Measurements from ENCODE around the gene ATP13A3. TPM values are rescaled to one million over a fixed set of nuclear protein-coding genes. Genes with fewer than 3 reads are reported as not detected.
A peak's percentile ranks its signal among the peaks of the same experiment; 100 is the strongest.

Gene ATP13A3
- total RNA-seq, 1 donor from 2014 or later = 198 TPM

GRCh38 chr3:194465920-194466570, 20.8 kb downstream of the ATP13A3 start:
- peaks cover 7% of the 10 kb centered on the region for H3K36me3 Mint-ChIP-seq (ENCODE audit: low read depth)
- DNase-seq (ENCODE audit: low spot score) = no peak
- peak overlapping the region; percentile 55 for H3K27ac Mint-ChIP-seq
- no peaks in the 10 kb centered on the region for H3K9me3 Mint-ChIP-seq
- H3K4me3 Mint-ChIP-seq = no peak overlapping the region
- intact Hi-C loops (cut with micrococcal nuclease) = no loop called here
- peaks cover 26% of the 10 kb centered on the region for H3K4me1 Mint-ChIP-seq (ENCODE audit: low read depth)
- no peaks in the 10 kb centered on the region for H3K27me3 Mint-ChIP-seq (ENCODE audit: insufficient read depth)

DNA sequence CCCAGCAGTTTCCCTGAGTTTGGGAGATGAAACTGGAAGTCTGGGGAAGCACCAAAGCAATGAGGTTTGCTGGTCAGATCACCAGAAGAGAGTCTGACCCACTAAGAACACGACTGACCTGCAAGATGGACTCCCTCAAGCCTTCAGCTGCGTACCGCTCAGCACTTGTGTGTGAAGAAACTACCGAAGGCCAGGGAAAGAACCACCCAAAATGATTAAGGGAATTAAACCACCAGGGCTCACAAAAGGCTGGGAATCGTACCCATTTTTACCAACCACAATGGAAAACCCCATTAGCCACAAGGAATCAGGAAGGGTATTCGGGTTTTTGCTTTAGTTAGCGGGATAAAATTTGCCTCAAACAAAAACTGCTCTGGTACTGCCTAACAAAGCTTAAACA, 21.6 kb downstream of the ATP13A3 start:
- H3K27me3 Mint-ChIP-seq (ENCODE audit: insufficient read depth) = no peaks in the 10 kb centered on the region
- no peak overlapping the region for H3K27ac Mint-ChIP-seq
- peaks cover 21% of the 10 kb centered on the region for H3K4me1 Mint-ChIP-seq (ENCODE audit: low read depth)
- no peaks in the 10 kb centered on the region for H3K9me3 Mint-ChIP-seq
- H3K4me3 Mint-ChIP-seq = no peak overlapping the region
- peaks cover 11% of the 10 kb centered on the region for H3K36me3 Mint-ChIP-seq (ENCODE audit: low read depth)
- DNase-seq (ENCODE audit: low spot score) = no peak
- intact Hi-C loops (cut with micrococcal nuclease) = no loop called here

- Mint-ChIP-seq H3K4me3 (no peak overlapping the region), H3K4me1 (ENCODE audit: low read depth) (peaks cover 21% of the 10 kb centered on the region), H3K27me3 (ENCODE audit: insufficient read depth) (no peaks in the 10 kb centered on the region), H3K36me3 (ENCODE audit: low read depth) (peaks cover 13% of the 10 kb centered on the region), H3K9me3 (no peaks in the 10 kb centered on the region), H3K27ac (no peak overlapping the region)
- DNase-seq (ENCODE audit: low spot score) = no peak
- intact Hi-C loops (cut with micrococcal nuclease) = no loop called here
These were observed 22.1 kb downstream of the ATP13A3 start for GRCh38 chr3:194464692-194465091.

DNA sequence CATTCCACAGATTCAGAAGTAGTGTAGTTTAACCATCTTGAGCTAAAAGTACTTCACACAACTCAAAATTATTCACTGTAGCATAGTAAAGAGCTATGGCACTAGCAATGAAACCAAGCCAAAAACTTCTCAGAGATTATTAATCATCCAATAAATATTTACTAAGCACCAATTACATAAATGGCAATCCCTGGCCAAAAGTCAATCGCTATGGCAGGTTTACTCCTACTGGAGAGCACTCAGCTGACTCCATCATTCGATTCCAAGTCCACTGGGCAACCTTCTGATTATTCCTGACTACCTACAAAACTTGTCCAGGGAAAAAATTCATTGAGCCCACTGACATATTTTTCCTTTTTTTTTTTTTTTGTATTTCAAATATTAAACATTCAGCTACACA, 23.9 kb downstream of the ATP13A3 start:
- Mint-ChIP-seq H3K9me3 (no peaks in the 10 kb centered on the region), H3K36me3 (ENCODE audit: low read depth) (peaks cover 18% of the 10 kb centered on the region), H3K27me3 (ENCODE audit: insufficient read depth) (no peaks in the 10 kb centered on the region), H3K27ac (no peak overlapping the region), H3K4me3 (no peak overlapping the region), H3K4me1 (ENCODE audit: low read depth) (peaks cover 21% of the 10 kb centered on the region)
- DNase-seq (ENCODE audit: low spot score) = no peak
- intact Hi-C loops (cut with micrococcal nuclease) = no loop called here

DNA sequence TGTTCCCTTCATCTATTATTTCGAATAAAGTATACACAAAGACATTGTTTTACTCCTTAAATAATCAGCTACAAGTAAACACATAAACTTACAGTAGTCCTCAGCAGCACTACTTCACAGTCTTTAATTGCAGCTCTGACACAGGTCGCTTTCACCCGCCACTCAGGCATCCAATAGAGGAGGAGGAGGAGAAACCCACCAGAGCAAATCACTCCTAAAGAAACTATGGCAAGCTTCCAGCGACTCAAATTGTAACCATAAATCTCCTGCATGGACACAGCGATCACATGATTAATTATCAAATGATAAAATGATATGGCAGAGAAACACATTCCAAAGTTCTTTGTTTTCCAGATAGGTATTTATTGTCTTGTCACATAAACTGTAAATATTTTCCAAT, 26.2 kb downstream of the ATP13A3 start:
- intact Hi-C loops (cut with micrococcal nuclease) = no loop called here
- Mint-ChIP-seq H3K9me3 (no peaks in the 10 kb centered on the region), H3K4me1 (ENCODE audit: low read depth) (peaks cover 14% of the 10 kb centered on the region), H3K27ac (no peak overlapping the region), H3K4me3 (no peak overlapping the region), H3K36me3 (ENCODE audit: low read depth) (peaks cover 25% of the 10 kb centered on the region), H3K27me3 (ENCODE audit: insufficient read depth) (no peaks in the 10 kb centered on the region)
- DNase-seq (ENCODE audit: low spot score) = no peak

- intact Hi-C loops (cut with micrococcal nuclease) = no loop called here
- H3K36me3 Mint-ChIP-seq (ENCODE audit: low read depth) = peaks cover 37% of the 10 kb centered on the region
- DNase-seq (ENCODE audit: low spot score) = no peak
- H3K4me1 Mint-ChIP-seq (ENCODE audit: low read depth) = no peaks in the 10 kb centered on the region
- no peak overlapping the region for H3K27ac Mint-ChIP-seq
- no peaks in the 10 kb centered on the region for H3K27me3 Mint-ChIP-seq (ENCODE audit: insufficient read depth)
- no peak overlapping the region for H3K4me3 Mint-ChIP-seq
- H3K9me3 Mint-ChIP-seq = no peaks in the 10 kb centered on the region
These were observed 28.7 kb downstream of the ATP13A3 start for GRCh38 chr3:194458131-194458530.

DNA sequence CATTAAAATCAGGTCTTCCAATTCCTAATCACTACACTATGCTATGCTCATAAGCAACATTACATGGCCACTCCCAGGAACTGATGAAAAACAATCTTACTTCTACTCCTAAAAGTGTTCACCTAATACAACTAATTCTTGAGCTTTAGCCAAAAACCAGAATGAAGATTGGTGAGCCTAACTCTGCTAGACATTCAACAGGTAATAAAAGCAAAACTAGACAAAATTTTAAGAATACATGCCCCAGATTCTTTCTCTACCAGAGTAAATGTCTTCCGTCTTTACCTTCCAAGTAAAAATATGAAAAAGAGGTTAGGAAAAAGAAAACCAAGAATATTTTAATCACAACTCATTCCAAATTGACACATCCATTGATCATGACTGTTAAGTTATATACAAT, 31.3 kb downstream of the ATP13A3 start:
- H3K4me3 Mint-ChIP-seq = no peak overlapping the region
- H3K4me1 Mint-ChIP-seq (ENCODE audit: low read depth) = no peaks in the 10 kb centered on the region
- no peaks in the 10 kb centered on the region for H3K9me3 Mint-ChIP-seq
- no peaks in the 10 kb centered on the region for H3K27me3 Mint-ChIP-seq (ENCODE audit: insufficient read depth)
- peaks cover 47% of the 10 kb centered on the region for H3K36me3 Mint-ChIP-seq (ENCODE audit: low read depth)
- DNase-seq (ENCODE audit: low spot score) = no peak
- H3K27ac Mint-ChIP-seq = no peak overlapping the region
- intact Hi-C loops (cut with micrococcal nuclease) = no loop called here

DNA sequence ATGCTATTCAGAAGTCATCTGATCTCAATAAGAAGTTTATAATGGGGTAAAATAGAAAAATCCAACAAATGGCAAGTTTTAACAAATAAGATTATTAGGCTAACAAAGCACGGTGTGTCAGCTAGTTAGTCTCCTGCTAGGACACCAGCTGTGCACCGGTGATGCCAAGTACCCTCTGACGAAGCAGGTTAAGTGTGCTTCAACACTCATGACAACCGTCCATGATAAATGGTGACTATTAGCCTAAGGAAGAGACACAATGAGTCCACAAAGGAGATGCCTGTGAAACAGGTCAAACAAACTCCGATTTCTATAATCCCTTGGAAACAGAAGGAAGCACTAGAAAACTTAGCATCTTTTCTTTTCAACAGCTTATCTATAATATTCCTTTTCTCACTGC, 36.5 kb downstream of the ATP13A3 start:
- Mint-ChIP-seq H3K4me3 (no peak overlapping the region), H3K36me3 (ENCODE audit: low read depth) (peaks cover 52% of the 10 kb centered on the region), H3K27ac (no peak overlapping the region), H3K9me3 (no peaks in the 10 kb centered on the region), H3K4me1 (ENCODE audit: low read depth) (no peaks in the 10 kb centered on the region), H3K27me3 (ENCODE audit: insufficient read depth) (no peaks in the 10 kb centered on the region)
- intact Hi-C loops (cut with micrococcal nuclease) = no loop called here
- DNase-seq (ENCODE audit: low spot score) = no peak

DNA sequence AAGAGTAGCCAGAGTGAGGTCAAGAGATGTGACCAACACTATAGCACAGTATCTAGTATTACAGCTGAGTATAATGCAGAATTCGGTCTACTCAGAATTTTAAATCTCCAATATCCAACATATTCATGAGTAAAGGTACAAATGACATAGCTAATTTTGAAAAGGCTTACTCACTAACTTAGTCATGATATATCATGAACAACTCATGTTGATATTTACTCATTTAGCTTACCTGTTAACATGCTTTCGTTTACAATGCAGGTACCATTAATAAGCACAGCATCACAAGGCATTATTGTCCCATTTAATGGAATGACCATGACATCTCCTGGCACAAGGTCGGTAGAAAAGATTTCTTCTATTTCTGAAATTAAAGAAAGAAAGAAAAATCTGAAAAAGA, 36.9 kb downstream of the ATP13A3 start:
- H3K9me3 Mint-ChIP-seq = no peaks in the 10 kb centered on the region
- no peaks in the 10 kb centered on the region for H3K4me1 Mint-ChIP-seq (ENCODE audit: low read depth)
- no peaks in the 10 kb centered on the region for H3K27me3 Mint-ChIP-seq (ENCODE audit: insufficient read depth)
- intact Hi-C loops (cut with micrococcal nuclease) = no loop called here
- peaks cover 53% of the 10 kb centered on the region for H3K36me3 Mint-ChIP-seq (ENCODE audit: low read depth)
- DNase-seq (ENCODE audit: low spot score) = no peak
- no peak overlapping the region for H3K27ac Mint-ChIP-seq
- H3K4me3 Mint-ChIP-seq = no peak overlapping the region

- H3K27me3 Mint-ChIP-seq (ENCODE audit: insufficient read depth) = no peaks in the 10 kb centered on the region
- H3K27ac Mint-ChIP-seq = no peak overlapping the region
- H3K4me1 Mint-ChIP-seq (ENCODE audit: low read depth) = peaks cover 9% of the 10 kb centered on the region
- DNase-seq (ENCODE audit: low spot score) = no peak
- intact Hi-C loops (cut with micrococcal nuclease) = no loop called here
- H3K4me3 Mint-ChIP-seq = no peak overlapping the region
- H3K36me3 Mint-ChIP-seq (ENCODE audit: low read depth) = peaks cover 60% of the 10 kb centered on the region
- H3K9me3 Mint-ChIP-seq = no peaks in the 10 kb centered on the region
These were observed 39.1 kb downstream of the ATP13A3 start for GRCh38 chr3:194447657-194448056.

DNA sequence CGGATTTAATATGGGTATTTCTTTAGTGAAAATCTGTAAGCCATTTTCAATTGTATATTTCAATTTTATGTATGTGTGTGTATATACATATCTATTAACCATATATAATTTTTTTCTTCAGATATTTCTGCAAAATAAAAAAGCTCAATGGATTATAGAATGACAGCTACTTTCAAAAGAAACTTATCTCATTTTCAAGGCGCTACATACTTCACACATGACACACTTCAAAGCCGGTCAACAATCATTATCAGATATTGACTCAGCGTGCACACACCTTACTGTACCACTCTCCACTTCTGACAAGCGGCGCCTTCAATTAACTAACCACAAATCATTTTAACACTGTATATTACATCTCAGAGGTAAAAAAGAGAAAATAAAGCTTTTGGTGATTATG, 39.6 kb downstream of the ATP13A3 start:
- DNase-seq (ENCODE audit: low spot score) = no peak
- Mint-ChIP-seq H3K9me3 (no peaks in the 10 kb centered on the region), H3K4me1 (ENCODE audit: low read depth) (peaks cover 9% of the 10 kb centered on the region), H3K4me3 (no peak overlapping the region), H3K27me3 (ENCODE audit: insufficient read depth) (no peaks in the 10 kb centered on the region), H3K27ac (no peak overlapping the region), H3K36me3 (ENCODE audit: low read depth) (peaks cover 60% of the 10 kb centered on the region)
- intact Hi-C loops (cut with micrococcal nuclease) = no loop called here

DNA sequence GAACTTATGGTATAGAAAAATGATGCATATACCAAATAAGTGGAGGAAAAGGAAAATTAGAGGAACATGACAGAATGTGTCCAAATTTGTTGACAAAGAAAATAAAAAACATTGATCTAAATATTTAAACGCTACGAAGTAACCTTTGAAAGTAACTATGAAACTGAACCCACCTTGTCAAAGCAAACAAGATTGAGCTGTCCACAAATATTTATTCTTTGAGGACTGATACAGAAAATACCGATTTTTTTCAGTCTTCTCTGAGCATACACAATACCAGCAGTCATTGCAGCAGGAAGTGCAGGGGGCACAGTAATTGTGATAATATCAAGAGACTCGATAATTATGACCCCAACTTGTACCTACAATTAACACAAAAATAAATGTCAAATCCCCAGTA, 40.0 kb downstream of the ATP13A3 start:
- no peaks in the 10 kb centered on the region for H3K27me3 Mint-ChIP-seq (ENCODE audit: insufficient read depth)
- intact Hi-C loops (cut with micrococcal nuclease) = no loop called here
- no peak overlapping the region for H3K27ac Mint-ChIP-seq
- DNase-seq (ENCODE audit: low spot score) = no peak
- peaks cover 9% of the 10 kb centered on the region for H3K4me1 Mint-ChIP-seq (ENCODE audit: low read depth)
- H3K9me3 Mint-ChIP-seq = no peaks in the 10 kb centered on the region
- no peak overlapping the region for H3K4me3 Mint-ChIP-seq
- H3K36me3 Mint-ChIP-seq (ENCODE audit: low read depth) = peaks cover 61% of the 10 kb centered on the region

DNA sequence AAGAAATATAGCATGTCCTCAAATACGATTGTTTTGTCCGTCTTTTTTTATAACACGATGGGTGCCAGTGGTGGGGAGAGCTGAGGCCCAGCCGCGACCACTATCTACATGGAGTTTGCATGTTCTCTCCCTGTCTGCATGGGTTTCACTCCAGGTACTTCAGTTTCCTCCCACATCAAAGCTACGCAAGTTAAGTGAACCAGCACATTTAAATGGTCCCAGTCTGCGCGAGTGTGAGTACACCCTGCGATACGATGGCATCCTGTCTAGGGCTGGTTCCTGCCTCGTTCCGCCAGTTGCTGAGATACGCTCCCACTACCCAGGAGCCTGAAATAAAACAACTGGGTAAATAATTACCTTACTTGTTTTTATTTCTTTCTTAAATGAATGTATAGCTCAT, 40.6 kb downstream of the ATP13A3 start:
- peaks cover 56% of the 10 kb centered on the region for H3K36me3 Mint-ChIP-seq (ENCODE audit: low read depth)
- H3K27me3 Mint-ChIP-seq (ENCODE audit: insufficient read depth) = no peaks in the 10 kb centered on the region
- no peak for DNase-seq (ENCODE audit: low spot score)
- no peak overlapping the region for H3K4me3 Mint-ChIP-seq
- H3K9me3 Mint-ChIP-seq = no peaks in the 10 kb centered on the region
- H3K27ac Mint-ChIP-seq = no peak overlapping the region
- H3K4me1 Mint-ChIP-seq (ENCODE audit: low read depth) = peaks cover 9% of the 10 kb centered on the region
- intact Hi-C loops (cut with micrococcal nuclease) = no loop called here

- Mint-ChIP-seq H3K27ac (no peak overlapping the region), H3K36me3 (ENCODE audit: low read depth) (peaks cover 59% of the 10 kb centered on the region), H3K4me1 (ENCODE audit: low read depth) (peaks cover 16% of the 10 kb centered on the region), H3K4me3 (no peak overlapping the region), H3K9me3 (no peaks in the 10 kb centered on the region), H3K27me3 (ENCODE audit: insufficient read depth) (no peaks in the 10 kb centered on the region)
- DNase-seq (ENCODE audit: low spot score) = no peak
- intact Hi-C loops (cut with micrococcal nuclease) = no loop called here
These were observed 42.9 kb downstream of the ATP13A3 start for GRCh38 chr3:194443901-194444300.
